ENCODE results near the gene MICAL2. TPM values are rescaled to one million over a fixed set of nuclear protein-coding genes. Genes with fewer than 3 reads are reported as not detected.

Gene MICAL2
- total and polyA plus RNA-seq, 2 of the 8 experiments (the other 6 are each of a cell fraction or from before 2014, with no cell fraction given) = 1.3 to 4.1 TPM

GRCh38 chr11:12301379-12301778 is 191.0 kb downstream of the MICAL2 start:
- H3K23me2 ChIP-seq (ENCODE audit: low read depth, low read length) = no peaks in the 10 kb centered on the region
- no peak overlapping the region for H3K56ac ChIP-seq (replicated peaks; ENCODE audit: insufficient read length, low read depth, low read length)
- no peak overlapping the region for H2AFZ ChIP-seq (ENCODE audit: low read length)
- no peak overlapping the region for H4K8ac ChIP-seq (ENCODE audit: extremely low read depth, insufficient read depth, low read length)
- 95% methylated on average over 3 of the region's 3 CpGs; no CpG with 5 or more reads in 1 of the 2 experiments for WGBS, 2 experiments (ENCODE audit: extremely low coverage in 1 of 2, insufficient coverage in 1 of 2, insufficient read length in 1 of 2, insufficient replicate concordance in 2 of 2, low coverage in 1 of 2, low lambda C conversion rate in 2 of 2, missing lambda C conversion rate in 1 of 2)
- H3K9me3 ChIP-seq (ENCODE audit: insufficient read depth in 2 of 2, low read depth in 1 of 2, low read length in 1 of 2) = no peaks in the 10 kb centered on the region
- no peak overlapping the region for H2BK120ac ChIP-seq (replicated peaks; ENCODE audit: low read depth, low read length)
- no peak overlapping the region for H4K5ac ChIP-seq (ENCODE audit: insufficient read length, low read depth, low read length)
- H2BK15ac ChIP-seq (ENCODE audit: low read length) = no peak overlapping the region
- H4K91ac ChIP-seq (replicated peaks; ENCODE audit: insufficient read length, low read length) = no peak overlapping the region
- no peak overlapping the region for H2BK20ac ChIP-seq (ENCODE audit: low read length)
- H3K4me3 ChIP-seq (ENCODE audit: extremely low read depth in 1 of 4, insufficient read depth in 2 of 4, low read depth in 3 of 4, low read length in 4 of 4) = no peak overlapping the region
- H3K27me3 ChIP-seq (replicated peaks in 1 of 4; ENCODE audit: control insufficient read depth in 3 of 4, extremely low read depth in 1 of 4, insufficient read depth in 3 of 4, low read length in 3 of 4) = no peaks in the 10 kb centered on the region
- no peaks in the 10 kb centered on the region for H4K20me1 ChIP-seq (replicated peaks in 1 of 2; ENCODE audit: control insufficient read depth in 1 of 2, insufficient read depth in 2 of 2, low read length in 2 of 2)
- POLR2A ChIA-PET (ENCODE audit: partially characterized antibody) = interaction anchor here (0.9 kb wide), 1 partner anchor 11 kb away, joined by 4 read pairs; no protein-coding TSS in a partner anchor
- H3K27ac ChIP-seq (ENCODE audit: low read depth, low read length) = no peak overlapping the region
- H3K4me2 ChIP-seq (ENCODE audit: insufficient read depth in 1 of 2, low read depth in 2 of 2, low read length in 2 of 2) = no peak overlapping the region
- H3K4me1 ChIP-seq (replicated peaks in 1 of 4; ENCODE audit: control insufficient read depth in 3 of 4, insufficient read depth in 4 of 4, low read length in 3 of 4) = no peaks in the 10 kb centered on the region
- no peak overlapping the region for H3K18ac ChIP-seq (ENCODE audit: extremely low read depth, low read length)
- H3K4ac ChIP-seq (replicated peaks; ENCODE audit: insufficient read length, low read depth, low read length) = no peak overlapping the region
- DNase-seq (ENCODE audit: low read depth in 1 of 2, low spot score in 2 of 2) (no peak), FAIRE-seq (no peak)
- H2AK5ac ChIP-seq (ENCODE audit: low read depth, low read length) = no peak overlapping the region
- H2BK12ac ChIP-seq (ENCODE audit: low read depth, low read length) = no peak overlapping the region
- H2BK5ac ChIP-seq (ENCODE audit: low read depth, low read length) = no peak overlapping the region
- H3K9ac ChIP-seq (replicated peaks in 1 of 4; ENCODE audit: extremely low read depth in 1 of 4, low read depth in 3 of 4, low read length in 3 of 4) = no peak overlapping the region
- H3K14ac ChIP-seq (ENCODE audit: insufficient read length) = no peak overlapping the region
- H3K79me1 ChIP-seq (ENCODE audit: low read depth, low read length) = no peaks in the 10 kb centered on the region
- H3K23ac ChIP-seq (ENCODE audit: insufficient read length) = no peak overlapping the region
- CTCF ChIA-PET (ENCODE audit: partially characterized antibody) = interaction anchor here (0.9 to 3.3 kb wide), 4 partner anchors 12 to 29 kb away, joined by 4 to 23 read pairs (median 4); no protein-coding TSS in a partner anchor
- no peaks in the 10 kb centered on the region for H3K79me2 ChIP-seq (ENCODE audit: control insufficient read depth in 1 of 2, insufficient read depth in 2 of 2, low read length in 2 of 2)
- H3K36me3 ChIP-seq (ENCODE audit: control insufficient read depth in 2 of 4, insufficient read depth in 4 of 4, low read length in 3 of 4) = no peaks in the 10 kb centered on the region
- TF ChIP-seq SIN3A (conservative IDR thresholded peaks at IDR 0.05 in 1 of 2, IDR thresholded peaks at IDR 0.05 in 1 of 2; ENCODE audit: low read depth in 1 of 2, low read length in 2 of 2) = no peak
- no peak for TF ChIP-seq SAP30 (IDR thresholded peaks at IDR 0.05; ENCODE audit: insufficient read depth, insufficient replicate concordance, low read length)
- TF ChIP-seq KDM5A (IDR thresholded peaks at IDR 0.05; ENCODE audit: low read length) = no peak
- no peak for TF ChIP-seq TAF7 (optimal IDR thresholded peaks at IDR 0.05; ENCODE audit: borderline replicate concordance, low read depth, low read length)
- TF ChIP-seq ATF3 (IDR thresholded peaks at IDR 0.05; ENCODE audit: insufficient read depth, low read depth, low read length) = no peak
- TF ChIP-seq EGR1 (IDR thresholded peaks at IDR 0.05; ENCODE audit: borderline replicate concordance, low read depth, low read length) = no peak
- TF ChIP-seq CREB1 (IDR thresholded peaks at IDR 0.05) = no peak
- TF ChIP-seq GTF2F1 (IDR thresholded peaks at IDR 0.05; ENCODE audit: borderline replicate concordance, low read depth, low read length) = no peak
- no peak for TF ChIP-seq SP1 (IDR thresholded peaks at IDR 0.05; ENCODE audit: low read depth, low read length)
- TF ChIP-seq ASH2L (IDR thresholded peaks at IDR 0.05; ENCODE audit: low read length) = no peak
- TF ChIP-seq TEAD4 (IDR thresholded peaks at IDR 0.05; ENCODE audit: low read depth, low read length) = no peak
- TF ChIP-seq JUND (IDR thresholded peaks at IDR 0.05; ENCODE audit: low read length) = no peak
- no peak for TF ChIP-seq POLR2A (IDR thresholded peaks at IDR 0.05; ENCODE audit: control extremely low read depth in 1 of 2, low read depth in 2 of 2, low read length in 2 of 2)
- no peak for TF ChIP-seq TAF1 (IDR thresholded peaks at IDR 0.05; ENCODE audit: low read depth, low read length)
- no peak for TF ChIP-seq EZH2 (IDR thresholded peaks at IDR 0.05; ENCODE audit: low read depth, low read length, severe bottlenecking)

All from H1 (cell line).